ENCODE data around the gene GJC1. TPM values are rescaled to one million over a fixed set of nuclear protein-coding genes. Genes with fewer than 3 reads are reported as not detected.
A peak's percentile ranks its signal among the peaks of the same experiment; 100 is the strongest.
"Not testable (repeated sequence)": the region's sequence is repeated elsewhere in the genome, so short reads cannot be mapped to it uniquely, and the experiment has no call there.

GJC1 gene
- total and polyA plus RNA-seq, 2 experiments from 2014 or later = 14.8 to 37.3 TPM

DNA sequence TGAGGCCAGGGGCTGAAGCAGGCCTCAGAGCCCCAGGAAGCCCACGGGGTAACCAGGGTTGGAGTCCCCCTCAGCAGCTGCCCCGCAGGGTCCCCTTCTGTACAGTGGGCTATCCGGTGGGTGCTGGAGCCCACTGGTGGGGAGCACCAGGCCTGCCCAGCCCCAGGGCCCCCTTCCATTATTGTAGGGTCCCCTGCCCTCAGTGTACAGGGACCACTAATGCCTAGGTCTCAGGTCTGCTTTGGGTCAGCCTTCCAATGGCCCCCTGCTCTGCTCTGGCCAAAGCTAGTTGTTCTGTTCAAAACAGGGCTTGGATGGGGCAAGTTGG, 70.2 kb downstream of the GJC1 start:
- no peaks in the 10 kb centered on the region for H3K9me3 ChIP-seq (ENCODE audit: low read depth)
- TF ChIP-seq, protein P1, sequence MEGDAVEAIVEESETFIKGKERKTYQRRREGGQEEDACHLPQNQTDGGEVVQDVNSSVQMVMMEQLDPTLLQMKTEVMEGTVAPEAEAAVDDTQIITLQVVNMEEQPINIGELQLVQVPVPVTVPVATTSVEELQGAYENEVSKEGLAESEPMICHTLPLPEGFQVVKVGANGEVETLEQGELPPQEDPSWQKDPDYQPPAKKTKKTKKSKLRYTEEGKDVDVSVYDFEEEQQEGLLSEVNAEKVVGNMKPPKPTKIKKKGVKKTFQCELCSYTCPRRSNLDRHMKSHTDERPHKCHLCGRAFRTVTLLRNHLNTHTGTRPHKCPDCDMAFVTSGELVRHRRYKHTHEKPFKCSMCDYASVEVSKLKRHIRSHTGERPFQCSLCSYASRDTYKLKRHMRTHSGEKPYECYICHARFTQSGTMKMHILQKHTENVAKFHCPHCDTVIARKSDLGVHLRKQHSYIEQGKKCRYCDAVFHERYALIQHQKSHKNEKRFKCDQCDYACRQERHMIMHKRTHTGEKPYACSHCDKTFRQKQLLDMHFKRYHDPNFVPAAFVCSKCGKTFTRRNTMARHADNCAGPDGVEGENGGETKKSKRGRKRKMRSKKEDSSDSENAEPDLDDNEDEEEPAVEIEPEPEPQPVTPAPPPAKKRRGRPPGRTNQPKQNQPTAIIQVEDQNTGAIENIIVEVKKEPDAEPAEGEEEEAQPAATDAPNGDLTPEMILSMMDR (IDR thresholded peaks at IDR 0.05; ENCODE audit: low read depth, low read length) = no peak
- H3K4me1 ChIP-seq (ENCODE audit: low read depth) = peaks cover 11% of the 10 kb centered on the region
- peak overlapping the region; percentile 53 for H3K4me3 ChIP-seq
- H3K27ac ChIP-seq = no peak overlapping the region
- H3K36me3 ChIP-seq = no peaks in the 10 kb centered on the region
- no peak for DNase-seq (ENCODE audit: low read depth in 1 of 2, low spot score in 1 of 2)
- no peaks in the 10 kb centered on the region for H3K27me3 ChIP-seq

DNA sequence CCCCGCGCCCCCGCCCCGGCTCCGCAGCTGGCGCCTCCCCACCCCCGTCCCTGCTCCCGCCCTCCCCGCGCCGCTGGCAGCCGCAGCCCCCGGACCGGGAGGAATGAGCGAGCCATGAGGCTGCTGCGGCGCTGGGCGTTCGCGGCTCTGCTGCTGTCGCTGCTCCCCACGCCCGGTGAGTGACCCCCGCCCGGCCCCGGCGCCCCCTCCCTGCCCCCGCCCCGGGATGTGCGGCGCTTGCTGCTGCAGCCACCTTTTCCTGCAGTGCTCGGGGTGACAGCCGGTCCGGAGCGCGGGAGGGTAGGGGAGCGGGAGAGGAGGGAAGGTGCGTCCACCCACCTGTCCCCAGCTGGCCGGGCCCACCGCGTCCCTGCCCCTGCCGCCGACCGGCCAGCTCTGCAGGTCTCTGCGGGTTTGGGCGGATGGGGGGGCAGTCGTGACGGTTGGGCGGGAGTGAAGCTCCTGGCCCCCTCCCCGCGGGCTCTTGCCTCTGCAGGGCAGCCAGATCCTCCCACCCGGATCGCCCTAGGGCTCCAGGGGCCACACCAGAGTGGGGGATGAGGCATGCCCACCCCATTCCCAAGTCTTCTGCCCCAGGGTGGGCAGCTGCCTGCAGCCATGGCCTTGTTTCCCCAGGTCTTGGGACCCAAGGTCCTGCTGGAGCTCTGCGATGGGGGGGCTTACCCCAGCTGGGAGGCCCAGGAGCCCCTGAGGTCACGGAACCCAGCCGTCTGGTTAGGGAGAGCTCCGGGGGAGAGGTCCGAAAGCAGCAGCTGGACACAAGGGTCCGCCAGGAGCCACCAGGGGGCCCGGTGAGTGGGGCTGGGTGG, 70.8 kb downstream of the GJC1 start:
- peak in 1 of 2 donors; percentile 48 for DNase-seq (ENCODE audit: low read depth in 1 of 2, low spot score in 1 of 2)
- Histone ChIP-seq H3K27ac (no peak overlapping the region), H3K36me3 (no peaks in the 10 kb centered on the region), H3K4me1 (ENCODE audit: low read depth) (peaks cover 11% of the 10 kb centered on the region), H3K9me3 (ENCODE audit: low read depth) (no peaks in the 10 kb centered on the region), H3K27me3 (no peaks in the 10 kb centered on the region), H3K4me3 (peak overlapping the region; percentile 53)
- TF ChIP-seq, protein P1 (IDR thresholded peaks at IDR 0.05; ENCODE audit: low read depth, low read length) = peak; percentile 29

DNA sequence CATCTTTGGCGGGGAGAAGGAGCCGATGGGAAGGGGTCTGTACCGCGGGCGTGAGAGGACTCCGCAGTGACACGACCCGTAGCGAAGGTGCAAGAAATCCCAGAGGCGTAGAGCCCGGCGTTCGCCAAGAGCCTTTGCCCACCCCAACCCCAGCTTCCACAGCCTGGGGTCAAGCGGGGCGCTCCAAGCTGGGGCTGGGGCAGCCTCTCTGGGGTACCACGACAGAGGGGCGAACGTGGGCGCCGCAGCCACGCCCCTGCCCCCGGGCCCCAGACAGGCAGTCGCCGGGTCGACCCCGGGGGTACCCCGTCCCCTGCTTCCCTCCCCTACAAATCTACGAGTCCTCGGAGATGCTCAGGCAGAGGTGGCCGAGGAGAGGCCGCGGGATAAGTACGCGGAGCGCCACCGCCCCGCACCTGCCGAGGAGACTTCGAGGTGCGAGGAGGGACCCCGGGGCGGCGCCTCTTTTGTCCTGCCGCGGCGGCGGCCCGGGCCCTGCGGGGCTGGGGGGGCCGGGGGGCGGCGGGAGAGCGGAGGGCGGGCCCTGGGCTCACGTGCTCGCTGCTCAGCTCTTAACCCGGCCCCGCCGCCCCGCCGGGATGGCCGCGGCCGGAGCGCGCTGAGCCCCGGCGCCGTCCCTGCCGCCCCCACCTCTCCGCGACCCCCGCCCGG, 71.5 kb downstream of the GJC1 start, which contains the start of gene ADAM11:
Gene ADAM11 (plus strand): TSS at position 575 of the 672 bp plus-strand sequence. CDS start 212 bp downstream, outside the sequence.
- H3K9me3 ChIP-seq (ENCODE audit: low read depth) = no peaks in the 10 kb centered on the region
- H3K4me3 ChIP-seq = peak within 1 kb of the TSS; percentile 53
- H3K27me3 ChIP-seq = no peaks in the 10 kb centered on the region
- TF ChIP-seq, protein P1 (IDR thresholded peaks at IDR 0.05; ENCODE audit: low read depth, low read length) = no peak
- peak in 1 of 2 donors; percentile 56 for DNase-seq (ENCODE audit: low read depth in 1 of 2, low spot score in 1 of 2)
- peaks cover 11% of the 10 kb centered on the region for H3K4me1 ChIP-seq (ENCODE audit: low read depth)
- H3K27ac ChIP-seq = peak within 1 kb of the TSS; percentile 72
- no peaks in the 10 kb centered on the region for H3K36me3 ChIP-seq

DNA sequence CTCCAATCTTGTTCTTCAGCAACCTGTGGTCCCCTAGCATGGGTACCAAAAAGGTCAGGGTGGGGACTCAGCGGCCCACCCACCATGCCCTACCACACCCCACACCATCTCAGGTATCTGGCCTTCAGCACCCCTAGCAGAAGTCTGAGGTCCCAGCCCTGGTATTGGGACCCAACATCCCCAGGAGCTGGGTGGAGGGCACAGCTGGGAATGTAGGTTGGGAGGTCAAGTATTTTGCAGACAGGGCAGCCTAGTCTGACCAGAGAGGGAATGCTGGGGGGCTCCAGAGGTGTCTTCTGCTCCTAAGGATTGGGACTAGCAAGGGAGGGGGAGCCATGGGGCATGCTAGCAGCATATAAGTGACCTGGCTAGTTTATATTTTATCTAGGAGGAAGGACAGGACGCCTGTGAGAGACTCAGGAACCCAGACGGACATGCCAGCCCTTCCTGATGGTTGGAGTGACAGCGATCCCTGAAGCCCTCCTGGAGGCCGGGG, 72.1 kb downstream of the GJC1 start:
- Histone ChIP-seq H3K4me1 (ENCODE audit: low read depth) (peaks cover 11% of the 10 kb centered on the region), H3K9me3 (ENCODE audit: low read depth) (no peaks in the 10 kb centered on the region), H3K27ac (peak overlapping the region; percentile 72), H3K27me3 (no peaks in the 10 kb centered on the region), H3K4me3 (peak overlapping the region; percentile 53), H3K36me3 (no peaks in the 10 kb centered on the region)
- DNase-seq (ENCODE audit: low read depth in 1 of 2, low spot score in 1 of 2) = no peak
- TF ChIP-seq, protein P1 (IDR thresholded peaks at IDR 0.05; ENCODE audit: low read depth, low read length) = no peak

DNA sequence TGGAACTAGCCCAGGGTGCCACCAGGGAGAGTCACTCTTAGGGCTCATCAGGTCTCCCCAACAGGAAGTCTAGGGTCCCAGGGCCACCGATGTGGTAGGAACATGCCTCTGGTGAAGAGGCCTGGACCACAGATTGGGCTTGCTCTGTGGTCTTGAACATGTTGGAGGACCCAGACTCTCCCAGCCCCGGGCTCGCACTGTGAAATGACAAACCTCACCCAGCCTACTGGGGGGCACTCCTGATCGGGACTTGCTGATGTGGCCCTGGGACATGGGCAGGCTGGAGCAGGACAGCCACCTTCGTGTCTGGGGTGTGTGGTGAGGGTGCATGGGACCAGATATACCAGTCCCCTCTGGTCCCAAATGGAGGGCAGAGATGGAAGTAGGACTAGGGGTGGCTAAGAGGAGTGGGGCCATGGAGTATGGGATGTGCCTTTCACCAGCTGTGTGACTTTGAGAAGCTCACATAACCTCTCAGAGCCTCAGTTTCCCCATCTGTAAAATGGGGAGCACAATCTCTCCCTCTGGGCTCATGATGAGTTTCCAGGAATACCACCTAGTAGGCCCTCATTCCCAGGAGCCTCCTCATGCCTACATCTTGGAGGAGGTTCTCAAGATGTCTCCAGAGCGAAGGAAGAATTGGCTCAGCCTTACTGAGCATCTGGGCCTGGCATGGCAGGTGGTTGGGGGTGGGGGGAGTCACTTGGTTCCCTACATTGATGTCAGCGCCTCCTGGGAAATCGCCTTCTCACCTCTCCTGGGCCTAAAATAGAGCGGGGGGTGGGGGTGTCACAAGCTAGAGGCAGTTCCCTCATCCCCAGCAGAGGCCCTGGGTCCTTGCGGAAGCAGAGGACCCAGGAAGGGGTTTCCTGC, 72.8 kb downstream of the GJC1 start:
- H3K9me3 ChIP-seq (ENCODE audit: low read depth) = no peaks in the 10 kb centered on the region
- peaks cover 11% of the 10 kb centered on the region for H3K4me1 ChIP-seq (ENCODE audit: low read depth)
- peak overlapping the region; percentile 72 for H3K27ac ChIP-seq
- no peaks in the 10 kb centered on the region for H3K36me3 ChIP-seq
- no peak overlapping the region for H3K4me3 ChIP-seq
- DNase-seq (ENCODE audit: low read depth in 1 of 2, low spot score in 1 of 2) = peak in 1 of 2 donors; percentile 80
- no peaks in the 10 kb centered on the region for H3K27me3 ChIP-seq
- TF ChIP-seq, protein P1 (IDR thresholded peaks at IDR 0.05; ENCODE audit: low read depth, low read length) = no peak

DNA sequence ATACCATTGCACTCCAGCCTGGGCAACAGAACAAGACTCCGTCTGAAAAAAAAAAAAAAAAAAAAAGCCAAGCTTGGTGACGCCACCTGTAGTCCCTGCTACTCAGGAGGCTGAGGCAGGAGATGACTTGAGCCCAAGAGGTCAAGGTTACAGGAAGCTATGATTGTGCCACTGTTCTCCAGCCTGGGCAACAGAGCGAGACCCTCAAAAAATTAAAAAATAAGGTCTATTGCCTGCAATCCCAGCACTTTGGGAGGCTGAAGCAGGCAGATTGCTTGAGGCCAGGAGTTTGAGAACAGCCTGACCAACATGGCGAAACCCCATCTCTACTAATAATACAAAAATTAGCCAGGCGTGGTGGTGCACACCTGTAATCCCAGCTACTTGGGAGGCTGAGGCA, 74.9 kb downstream of the GJC1 start:
- H3K9me3 ChIP-seq (ENCODE audit: low read depth); H3K27ac ChIP-seq; H3K4me3 ChIP-seq; H3K27me3 ChIP-seq; DNase-seq (ENCODE audit: low read depth in 1 of 2, low spot score in 1 of 2); H3K36me3 ChIP-seq: not testable (repeated sequence)
- H3K4me1 ChIP-seq (ENCODE audit: low read depth) = peaks cover 11% of the 10 kb centered on the region
